C1 segment of cervical spinal cord (tissue), 14 donors: ENCODE measurements around the gene ABCF2.

Experiments used
- DNase-seq, 14 donors: peaks; one replicate each; lab custom pipeline; 2025; lab: John Stamatoyannopoulos, UW

Gene ABCF2

DNA sequence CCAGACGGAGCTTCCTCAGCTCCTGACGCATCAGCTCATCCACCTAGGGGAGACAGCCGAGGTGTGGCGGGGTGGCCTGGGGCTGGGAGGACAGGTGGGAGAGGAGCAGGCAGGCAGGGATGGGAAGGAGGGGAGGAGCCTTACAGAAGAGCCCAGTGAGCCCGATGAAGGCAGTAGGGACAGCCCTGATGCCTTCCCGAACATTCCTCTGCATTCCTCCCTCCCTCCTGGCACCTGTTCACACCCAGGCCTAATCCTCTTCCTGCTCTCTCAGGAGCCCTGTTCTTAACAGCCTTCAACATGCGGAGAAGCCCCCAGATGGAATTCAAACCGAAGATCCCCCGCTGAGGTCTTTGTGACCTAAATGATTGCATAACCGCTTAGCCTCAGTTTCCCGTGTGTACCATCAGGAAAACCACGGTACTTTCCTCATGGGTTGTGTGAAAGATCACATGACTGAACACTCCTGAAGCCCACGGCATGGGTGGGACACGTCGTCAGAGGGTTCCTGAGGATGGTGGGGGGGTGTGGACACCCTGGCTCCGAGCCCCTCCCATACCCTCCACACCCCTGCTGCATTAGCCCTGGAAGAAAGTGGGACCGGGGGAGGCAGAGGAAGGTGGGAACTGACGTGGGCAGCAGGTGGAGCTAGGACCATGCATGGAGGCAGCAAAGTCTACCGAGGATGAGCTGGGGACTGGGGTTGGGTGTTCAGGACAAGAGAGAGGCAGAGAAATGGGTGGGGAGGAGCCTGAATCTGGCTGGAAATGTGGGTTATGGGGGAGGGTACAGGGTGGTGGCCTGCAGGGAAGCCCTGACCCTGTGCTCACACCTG lies 31.2 kb downstream of the ABCF2 start:
- no peak for DNase-seq

DNA sequence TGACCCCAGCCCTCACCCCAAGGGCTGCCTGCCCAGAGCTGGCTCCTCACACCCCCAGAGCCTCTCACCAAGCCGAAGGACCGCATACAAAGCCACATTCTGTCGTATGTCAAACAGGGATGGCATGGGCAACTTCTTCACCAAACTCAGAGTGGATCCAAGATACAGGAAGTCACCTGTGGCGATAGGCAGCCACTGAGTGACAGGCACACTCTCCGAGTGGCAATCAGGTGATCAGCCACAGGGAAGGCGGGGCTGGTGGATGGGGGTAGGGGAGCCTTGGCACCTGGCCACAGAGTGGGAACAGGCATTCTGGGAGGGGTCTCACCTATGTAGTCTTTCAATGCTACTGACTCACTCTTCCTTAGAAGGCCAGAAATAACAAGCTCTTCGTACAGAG lies 32.8 kb downstream of the ABCF2 start:
- no peak for DNase-seq

DNA sequence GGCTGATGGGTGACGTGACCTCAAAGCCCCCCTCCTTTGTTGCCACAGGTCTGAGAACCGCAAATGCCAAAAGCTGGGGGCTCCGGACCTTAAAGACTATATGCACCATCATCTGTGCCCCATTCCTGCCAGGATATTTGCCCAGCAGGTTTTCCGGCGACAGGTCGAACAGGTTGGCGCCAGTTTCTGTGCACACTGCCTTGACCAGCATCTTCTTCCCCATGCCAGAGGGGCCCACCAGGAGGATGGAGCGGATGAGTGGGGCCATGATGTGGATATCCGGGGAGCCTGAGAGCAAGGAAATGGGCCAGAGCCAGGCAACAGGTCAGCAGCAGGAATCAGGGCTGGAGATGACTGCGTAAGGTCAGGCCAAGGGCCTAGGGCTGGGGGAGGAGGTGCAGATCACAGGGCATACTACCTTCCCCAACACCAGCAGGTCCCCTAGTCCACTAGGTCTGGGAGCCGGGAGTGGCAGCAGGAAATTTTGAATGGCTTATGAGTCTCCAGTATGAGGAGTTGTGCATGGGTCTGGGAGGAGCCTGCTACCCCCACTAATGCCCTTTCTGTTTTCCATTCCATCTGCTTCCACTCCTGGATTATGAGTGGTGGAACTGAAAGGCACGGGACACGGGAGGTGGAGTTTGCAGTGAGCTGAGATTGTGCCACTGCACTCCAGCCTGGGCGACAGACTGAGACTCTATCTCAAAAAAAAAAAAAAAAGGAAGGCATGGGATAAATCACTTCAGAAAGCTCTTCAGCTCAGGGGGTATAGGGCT lies 33.6 kb downstream of the ABCF2 start:
- DNase-seq = no peak

DNA sequence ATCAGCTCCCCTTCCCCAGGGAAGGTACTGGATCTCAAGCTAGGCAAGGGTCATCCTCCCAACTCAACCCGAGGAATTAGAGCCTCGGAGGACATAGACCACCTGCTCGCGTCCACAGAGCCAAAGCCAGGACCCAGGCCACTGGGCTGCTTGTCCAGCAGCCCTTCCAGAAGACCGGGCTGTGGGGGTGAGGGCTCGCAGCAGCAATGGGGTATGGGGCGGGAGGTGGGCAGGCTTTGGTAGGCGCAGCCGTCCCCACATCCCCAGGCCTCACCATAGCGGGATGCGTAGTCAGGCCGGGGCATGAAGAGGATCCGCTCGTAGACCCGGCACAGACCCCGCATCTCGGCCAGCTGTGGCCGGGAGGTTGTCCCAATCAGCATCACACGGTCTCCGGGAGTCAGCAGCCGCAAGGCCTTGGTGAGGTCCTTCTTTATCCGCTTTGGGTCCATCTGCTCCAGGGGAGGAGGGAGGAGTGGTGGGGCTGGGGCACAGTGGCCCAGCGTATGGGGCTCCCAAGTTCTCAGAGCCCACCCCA lies 34.9 kb downstream of the ABCF2 start:
- DNase-seq = no peak

DNA sequence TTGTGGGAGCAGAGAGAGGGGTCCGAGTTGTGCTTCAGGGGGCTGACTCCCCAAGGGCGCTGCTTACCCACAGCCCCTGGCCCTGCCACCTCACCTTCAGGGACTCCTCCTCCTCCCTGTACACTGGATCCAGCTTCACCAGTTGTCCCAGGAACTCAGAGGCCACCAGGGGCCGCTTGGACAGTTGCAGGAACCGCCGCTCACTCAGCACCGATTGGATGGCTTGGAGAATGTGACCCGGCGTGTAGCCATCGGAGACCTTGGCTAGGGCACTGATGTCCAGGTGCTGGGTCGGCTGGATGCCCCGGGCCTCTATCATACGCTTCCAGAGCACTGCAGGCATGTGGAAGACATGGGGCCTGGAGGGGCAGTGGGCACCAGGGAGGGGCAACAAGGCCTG lies 35.5 kb downstream of the ABCF2 start:
- DNase-seq = no peak

DNA sequence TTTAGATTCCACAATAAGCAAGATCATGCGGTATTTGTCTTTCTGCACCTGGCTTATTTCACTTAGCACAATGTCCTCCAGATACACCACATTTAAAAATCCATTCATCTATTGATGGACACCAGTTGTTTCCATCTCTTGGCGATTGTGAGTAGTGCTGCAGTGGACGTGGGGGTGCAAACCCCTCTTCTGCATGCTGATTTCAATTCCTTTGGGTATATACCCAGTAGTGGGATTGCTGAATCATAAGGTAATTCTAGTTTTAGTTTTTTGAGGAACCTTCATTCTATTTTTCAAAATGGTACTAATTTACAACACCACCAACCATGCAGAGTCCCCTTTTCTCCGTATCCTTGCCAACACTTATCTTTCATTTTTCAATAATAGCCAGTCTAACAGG lies 38.0 kb downstream of the ABCF2 start:
- no peak for DNase-seq

DNA sequence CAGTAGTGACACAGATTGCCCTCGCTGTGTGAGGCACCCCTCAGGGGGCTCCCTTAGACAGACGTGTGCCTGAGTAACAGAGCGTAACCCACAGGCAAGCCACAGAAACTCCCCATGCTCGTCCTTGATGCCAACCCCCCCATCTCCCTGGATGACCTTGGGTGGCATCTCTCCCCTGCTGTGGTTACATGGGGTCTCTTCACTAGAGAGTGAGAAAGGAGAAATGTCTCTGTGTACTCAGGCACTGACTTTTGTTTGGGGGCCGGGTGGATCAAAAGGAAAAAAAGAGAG lies 38.8 kb downstream of the ABCF2 start:
- no peak for DNase-seq

DNA sequence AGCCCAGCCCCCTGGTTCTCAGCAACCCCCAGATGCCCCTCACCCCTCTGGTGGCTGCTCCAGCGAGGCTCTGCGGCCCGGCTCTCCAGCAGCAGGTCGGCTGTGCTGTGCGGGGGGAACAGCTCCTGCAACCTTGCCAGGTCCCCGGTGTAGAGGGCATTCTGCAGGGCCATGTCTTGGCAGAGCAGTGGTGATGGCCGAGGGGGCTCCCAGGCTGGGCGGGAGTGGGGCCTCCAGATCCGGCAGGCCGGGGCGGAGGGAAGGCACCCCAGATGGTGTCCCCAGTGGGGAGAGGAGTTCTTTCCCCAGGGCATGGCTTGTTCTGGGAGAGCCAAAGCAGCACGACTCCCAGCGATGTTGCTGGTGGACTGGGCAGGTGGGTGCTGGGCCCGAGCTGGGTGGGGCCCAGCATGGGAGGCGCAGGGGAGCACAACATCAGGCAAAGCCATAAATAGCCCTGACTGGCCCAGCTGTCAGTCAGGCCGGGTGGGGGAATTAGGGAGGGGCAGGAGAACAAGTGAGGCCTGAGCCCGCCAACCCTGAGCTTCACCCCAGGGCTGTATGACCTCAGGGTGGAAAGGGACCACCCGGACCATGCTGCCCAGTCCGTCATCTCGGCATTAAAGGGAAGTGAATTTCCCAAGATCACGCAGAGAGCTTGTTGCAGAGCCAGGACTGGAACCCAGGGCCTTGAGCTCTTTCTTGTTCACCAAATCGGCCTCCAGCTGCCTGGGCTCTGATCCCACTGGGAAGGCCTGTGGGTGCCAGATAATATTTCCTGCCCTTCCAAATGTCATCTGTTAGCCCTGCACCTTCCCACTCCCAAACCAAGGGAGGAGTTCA lies 39.4 kb downstream of the ABCF2 start:
- DNase-seq = no peak

DNA sequence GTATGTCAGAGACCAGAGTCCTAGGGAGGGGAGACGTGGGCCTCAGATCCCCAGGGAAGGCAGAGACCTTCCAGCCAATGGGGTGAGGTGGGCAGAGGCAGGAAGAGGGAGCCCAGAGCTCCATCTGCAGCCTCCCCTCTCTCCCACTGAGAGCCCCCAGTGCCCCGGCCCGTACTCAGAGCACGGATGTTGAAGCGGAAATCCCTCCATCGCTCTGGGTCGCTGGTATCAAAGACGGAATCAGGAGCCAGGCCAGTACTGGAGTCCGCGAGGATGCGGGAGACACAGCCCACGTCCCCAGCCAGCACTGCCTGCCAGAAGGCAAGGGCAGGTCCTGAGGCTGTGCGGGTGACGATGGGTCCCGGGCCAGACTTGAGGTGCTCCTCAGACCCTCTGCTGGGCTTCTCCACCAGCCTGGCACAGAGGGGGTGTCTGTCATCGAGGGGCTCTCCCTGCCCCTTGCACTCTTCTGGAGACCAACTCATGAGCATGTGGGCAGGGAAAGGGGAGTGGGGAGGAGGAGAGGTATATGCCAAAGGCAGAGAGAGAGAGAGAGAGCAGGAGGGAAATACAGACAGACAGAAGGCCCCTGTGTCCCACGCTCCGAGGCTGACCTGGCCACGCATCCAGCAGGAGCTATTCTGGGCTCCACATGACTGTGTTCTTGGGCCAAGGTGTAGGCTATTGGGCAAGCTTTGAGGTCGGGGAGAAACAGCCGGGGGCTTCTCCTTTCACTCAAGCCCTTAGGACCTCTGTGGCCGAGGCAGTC lies 40.2 kb downstream of the ABCF2 start, which contains the start of gene ASB10:
Gene ASB10 (minus strand): TSS at position 611 of the 769 bp plus-strand sequence. CDS start 120 bp downstream, at position 491.
- DNase-seq = no peak

DNA sequence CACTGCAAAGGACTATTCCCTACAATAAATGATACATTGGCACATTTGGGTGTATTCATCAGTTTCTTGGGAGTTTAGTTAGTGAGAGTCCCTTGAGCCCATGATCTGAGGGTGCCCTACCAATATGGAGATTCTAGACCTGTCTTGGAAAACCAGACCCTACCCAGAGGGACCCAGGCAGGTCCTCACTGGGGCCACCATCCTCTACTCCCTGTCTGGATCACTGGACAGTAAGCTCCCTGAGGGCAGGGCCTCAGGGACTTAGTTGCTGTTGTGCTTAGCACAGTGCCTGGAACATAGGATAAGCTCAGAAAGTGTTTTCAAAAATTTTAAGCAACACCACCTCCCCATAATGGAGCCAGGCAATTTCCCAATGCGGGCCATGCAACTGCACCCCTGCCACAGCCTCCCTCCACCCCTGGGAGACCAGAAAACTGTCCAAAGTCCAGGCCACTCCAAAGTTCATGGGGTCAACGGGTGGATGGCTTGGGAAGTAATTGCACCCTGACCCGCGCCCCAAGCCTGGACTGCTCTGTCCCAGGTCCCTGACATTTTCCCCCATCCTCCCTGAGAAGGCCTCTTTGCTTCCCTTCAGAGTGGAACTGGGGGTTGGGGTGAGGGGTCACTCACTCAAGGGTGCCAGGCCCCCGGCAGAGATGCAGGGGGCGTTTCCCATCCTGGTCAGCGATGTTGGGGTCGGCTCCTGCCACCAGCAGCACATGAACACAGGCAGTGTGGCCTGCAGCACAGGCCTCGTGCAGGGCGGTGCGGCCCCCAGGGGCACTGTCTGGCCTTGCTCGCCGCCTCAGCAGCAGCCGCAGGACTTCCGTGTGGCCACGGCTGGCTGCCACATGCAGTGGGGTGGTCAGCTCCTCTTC lies 41.0 kb downstream of the ABCF2 start:
- no peak for DNase-seq

DNA sequence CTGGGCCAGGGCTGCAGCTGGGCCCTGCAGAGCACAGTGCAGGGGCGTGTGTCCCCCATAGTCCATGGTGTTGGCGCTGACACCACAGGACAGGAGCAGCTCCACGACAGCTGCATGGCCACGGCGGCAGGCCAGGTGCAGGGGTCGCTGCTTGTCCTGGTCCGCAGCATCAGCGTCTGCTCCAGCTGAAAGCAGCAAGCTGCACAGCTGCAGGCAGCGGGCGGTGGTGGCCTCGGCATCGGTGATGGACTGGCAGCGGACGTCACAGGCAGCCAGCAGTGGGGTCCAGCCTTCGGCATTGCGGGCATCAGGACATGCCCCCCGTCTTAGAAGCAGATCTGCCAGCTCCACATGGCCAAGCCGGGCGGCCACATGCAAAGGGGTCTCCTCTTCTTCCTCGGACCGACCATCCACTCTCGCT lies 46.0 kb downstream of the ABCF2 start:
- no peak for DNase-seq

DNA sequence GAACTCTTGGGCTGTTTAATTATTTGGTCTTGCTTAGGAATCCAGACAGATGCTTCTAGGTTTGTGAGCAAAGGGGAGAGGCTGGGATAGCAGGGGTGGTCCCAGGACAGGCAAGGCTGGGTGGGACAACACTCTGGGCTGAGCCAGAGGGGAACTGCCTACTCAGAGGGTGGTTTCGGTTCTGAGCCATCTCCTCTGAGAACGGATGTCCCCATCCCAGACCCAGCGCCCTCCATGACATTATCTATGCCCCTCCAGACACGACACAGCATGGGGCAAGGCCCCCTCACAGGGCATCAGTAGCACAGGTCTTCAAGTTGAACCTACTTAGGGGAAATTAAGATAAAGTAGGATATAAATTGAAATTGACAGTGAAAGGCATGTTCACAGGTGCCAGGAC lies 47.1 kb downstream of the ABCF2 start:
- no peak for DNase-seq

DNA sequence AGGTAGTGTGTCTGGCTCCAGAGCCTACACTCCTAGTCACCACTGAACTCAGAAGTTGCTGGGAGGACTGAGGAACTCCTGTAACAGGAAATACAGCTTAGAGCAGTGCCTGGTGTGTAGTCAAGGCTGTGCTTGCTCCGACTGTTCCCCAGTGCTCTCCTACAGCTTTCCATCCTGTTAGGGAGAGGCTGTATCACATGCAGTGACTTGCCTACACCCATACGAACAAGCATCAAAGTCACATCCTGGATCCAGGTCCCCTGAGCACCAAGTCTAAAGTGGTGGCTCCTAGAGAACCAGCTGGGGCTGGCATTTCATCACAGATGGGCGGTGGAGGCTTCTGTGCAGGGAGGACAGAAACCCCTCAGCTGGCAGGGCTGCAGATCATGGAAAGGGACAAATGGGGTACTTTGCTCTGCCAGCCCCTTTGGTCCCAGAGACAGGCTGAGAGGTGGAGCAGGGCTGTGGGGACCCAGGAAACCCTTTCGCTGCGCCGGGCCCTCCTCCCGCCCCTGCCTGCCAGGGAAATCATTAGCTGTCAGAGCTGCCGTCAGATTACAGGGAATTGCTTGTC lies 47.6 kb downstream of the ABCF2 start:
- no peak for DNase-seq

DNA sequence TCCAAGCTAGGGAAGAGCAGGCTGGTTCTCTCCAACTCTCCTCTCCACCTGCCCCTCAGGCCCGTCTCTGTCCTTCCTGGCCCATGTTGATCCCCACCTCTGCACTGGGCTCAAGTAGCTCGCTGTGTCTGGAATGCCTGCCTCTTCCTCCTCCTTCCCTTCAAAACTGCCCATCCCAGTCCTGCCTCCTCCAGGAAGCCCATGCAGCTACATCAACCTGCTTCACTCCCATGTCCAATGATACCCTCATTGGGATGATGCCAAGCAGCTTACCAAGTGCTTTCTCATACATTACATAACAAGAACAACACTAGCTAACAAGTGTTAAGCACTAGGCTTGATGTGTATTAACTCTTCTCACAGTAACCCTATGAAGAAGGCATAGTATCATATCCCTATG lies 48.2 kb downstream of the ABCF2 start:
- no peak for DNase-seq

DNA sequence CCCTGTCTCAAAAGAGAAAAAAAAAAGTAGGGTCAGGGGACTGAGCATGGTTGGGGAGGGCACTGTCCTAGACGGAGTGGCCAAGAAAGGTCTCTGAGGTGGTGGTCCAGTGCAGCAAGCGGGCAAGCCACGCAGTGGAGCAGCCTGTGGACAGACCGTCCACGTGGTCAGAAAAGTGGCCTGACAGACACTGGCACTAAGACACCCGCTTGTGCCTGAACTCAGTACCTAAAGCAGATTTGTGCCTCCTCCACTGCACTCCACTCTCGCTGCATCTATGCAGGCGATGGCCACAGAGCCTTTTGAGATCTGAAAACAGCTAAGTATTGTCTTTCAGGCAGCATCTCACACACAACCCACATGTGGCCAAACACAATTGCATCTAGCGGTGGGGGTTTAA lies 48.8 kb downstream of the ABCF2 start:
- no peak for DNase-seq

DNA sequence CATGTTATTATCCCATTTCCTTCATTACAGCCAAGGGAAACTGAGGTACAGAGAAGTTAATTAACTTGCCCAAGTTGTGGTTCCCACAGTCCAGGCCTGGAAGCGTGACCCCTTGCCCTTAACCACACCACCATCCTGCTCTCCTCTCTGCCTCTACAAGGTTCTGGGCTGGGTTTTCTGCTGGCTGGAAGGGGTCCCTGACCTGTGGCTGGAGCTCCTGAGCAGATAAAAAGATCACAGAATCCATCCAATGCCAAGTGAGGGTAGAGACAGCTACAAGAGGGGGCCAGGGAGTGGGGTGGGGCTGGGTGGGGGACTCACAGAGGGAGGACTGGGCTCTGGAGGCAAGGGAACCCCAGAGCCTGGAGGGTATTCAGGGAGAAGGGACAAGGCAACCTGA lies 49.7 kb downstream of the ABCF2 start:
- DNase-seq = no peak

DNA sequence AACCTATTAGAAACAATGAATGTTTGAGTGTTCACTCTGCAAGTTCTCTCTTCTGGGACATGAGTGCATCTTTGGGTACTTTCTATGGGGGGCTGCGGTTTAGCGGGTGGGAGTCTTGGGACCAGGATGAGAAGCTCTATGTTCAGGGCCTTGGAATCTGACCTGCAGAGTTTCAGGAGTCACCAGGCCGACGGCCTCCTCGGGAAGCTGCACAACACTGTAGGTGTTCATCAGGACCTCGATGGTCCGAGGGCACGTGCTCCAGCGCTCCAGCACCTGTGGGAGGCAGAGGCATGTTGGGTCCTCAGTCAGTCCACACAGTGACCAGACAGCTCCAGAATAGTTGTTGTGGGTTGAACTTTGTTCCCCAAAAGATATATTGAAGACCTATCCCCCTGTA lies 50.6 kb downstream of the ABCF2 start:
- DNase-seq = no peak

DNA sequence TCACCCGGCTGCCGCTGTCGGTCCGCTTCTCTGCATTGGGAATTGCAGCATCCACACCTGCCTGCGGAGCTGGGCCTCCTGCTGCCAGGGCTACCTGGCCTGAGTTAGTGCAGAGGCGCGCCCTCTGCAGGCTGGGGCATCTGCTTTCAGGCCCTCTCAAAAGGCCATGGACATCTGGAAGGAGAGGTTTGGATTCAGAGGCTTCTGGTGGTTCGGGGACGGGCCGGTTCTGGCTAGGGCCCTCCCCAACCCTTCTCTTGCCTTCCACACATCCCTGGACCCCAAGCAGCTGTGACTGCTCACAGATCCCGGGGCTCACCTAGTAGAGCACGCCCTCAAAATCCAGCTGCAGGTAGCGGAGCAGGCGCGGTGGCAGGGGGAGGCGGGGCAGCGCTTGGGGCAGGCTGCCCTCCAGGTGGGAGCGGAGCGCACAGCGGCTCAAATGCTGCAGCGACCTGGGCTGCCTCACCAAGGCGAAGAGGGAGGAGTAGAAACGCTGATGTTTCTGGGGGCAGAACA lies 51.2 kb downstream of the ABCF2 start:
- DNase-seq = no peak

DNA sequence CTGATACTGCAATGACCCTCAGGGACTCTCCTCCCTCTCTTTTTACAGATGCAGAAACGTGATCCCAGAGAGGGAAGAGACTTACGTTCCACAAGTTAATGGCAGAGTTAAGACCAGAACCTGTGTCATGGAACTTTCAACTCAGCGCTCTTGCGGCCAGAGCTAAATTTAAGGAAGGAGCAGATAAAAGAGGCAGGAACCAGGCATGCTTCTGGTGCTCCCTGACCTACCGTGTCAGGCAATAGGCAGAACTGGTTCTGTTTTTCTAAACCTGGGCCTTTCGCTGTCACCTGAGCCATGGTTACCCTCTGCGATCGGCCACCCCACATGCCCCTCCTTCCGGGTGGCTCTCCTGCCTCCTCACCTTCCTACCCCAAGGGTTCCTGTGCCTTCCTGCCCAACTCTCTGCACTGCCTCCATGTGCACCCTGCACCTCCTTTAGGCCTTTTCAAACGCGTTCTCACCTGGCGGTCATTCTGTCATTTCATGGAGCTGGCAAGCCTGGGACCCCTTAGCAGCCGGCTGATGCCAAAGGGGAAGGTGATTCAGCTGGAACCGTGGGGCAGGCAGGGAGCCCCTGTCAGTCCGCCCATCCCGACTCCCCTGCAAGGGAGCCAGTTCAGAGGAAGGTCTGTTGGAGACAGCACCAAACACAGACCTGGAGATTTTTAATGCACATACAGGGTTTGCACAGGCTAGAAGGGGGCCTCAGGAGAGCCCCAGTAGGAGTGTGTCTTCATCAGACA lies 51.8 kb downstream of the ABCF2 start:
- no peak for DNase-seq
